Left renal pelvis (tissue), 4 donors: ENCODE data around the gene INHBE. TPM values are rescaled to one million over a fixed set of nuclear protein-coding genes. Genes with fewer than 3 reads are reported as not detected.

Experiments used
- DNase-seq, 4 donors: peaks; one replicate each; pipeline ENCODE4 v3.0.0-alpha.2; 2013; ENCODE audit warnings: low read depth in 4 of 4, low spot score in 3 of 4
- polyA plus RNA-seq, 4 donors: library from polyadenylated mRNA; unstranded; fragments of 120-200 nt; gene quantifications; one replicate each; pipeline ENCODE4 v1.2.1, GENCODE V29; 2013; ENCODE audit not compliant: insufficient read length in 4 of 4

INHBE gene
- polyA plus RNA-seq, 4 donors: 0.36 to 0.78 (median 0.72) TPM

DNA sequence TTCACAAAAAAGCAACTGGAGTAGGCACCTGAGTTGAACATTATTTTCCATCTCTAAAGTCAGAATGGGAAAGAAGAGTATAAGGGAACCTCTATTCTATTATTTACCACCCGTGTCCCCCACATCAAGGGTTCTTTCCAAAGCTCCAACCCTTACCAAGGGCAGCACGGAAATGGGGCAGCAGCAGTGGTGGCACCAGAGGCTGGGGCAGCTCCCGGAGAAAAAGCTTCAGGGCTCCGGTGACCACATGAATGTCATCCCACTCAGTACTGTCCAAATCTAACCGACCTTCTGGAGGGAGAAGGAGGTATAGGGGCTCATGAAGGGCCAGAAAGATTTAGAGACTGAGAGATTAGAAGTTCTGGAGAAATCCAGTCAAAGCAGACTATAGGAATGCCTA is 18.8 kb downstream of the INHBE start:
- no peak for DNase-seq

GRCh38 chr12:57474430-57474829 is 19.3 kb downstream of the INHBE start:
- DNase-seq: no peak

GRCh38 chr12:57474862-57475261 is 19.8 kb downstream of the INHBE start:
- DNase-seq: no peak

DNA sequence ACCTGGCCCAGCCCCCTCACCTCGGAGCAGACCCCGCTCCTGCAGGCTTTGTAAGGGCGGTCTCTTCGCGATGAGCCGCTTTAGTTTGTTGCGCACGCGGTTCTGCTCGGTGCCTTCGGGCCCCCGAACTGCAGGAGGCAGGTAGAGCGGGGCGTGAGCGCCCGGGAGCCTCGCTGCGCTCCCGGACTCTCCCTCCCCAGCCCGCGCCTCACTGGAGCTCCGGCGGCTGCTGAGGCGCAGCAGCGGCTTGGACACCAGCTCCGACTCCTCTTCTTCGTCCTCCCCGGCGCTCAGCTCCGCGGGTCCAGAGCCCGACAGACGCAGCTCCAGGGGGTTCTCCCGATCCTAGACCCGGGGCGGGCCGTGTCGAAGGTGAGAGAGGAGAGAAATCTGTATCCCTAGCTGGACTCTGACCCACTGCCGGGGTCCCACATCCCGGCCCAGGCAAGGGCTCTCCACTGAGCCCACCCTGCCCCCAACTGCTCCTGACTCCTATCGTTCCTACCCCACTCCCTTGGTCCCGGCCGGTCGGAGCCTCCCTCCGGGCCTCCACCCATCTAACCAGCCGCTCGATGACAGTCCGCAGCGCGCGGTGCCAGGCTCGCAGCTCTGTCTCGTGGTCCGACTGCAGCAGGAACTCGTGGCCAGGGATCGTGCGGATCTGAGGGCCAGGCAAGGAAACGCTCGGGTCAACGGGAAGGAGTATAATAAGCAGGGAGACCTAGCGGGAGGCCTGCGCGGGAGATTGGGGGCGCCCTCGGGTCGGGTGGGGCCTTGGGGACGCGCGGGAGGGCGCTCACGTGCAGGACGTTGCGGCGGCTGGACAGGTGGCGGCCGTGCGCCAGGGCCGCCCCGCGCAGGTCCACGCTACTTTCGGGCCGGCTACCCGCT is 20.4 kb downstream of the INHBE start:
- DNase-seq: no peak

DNA sequence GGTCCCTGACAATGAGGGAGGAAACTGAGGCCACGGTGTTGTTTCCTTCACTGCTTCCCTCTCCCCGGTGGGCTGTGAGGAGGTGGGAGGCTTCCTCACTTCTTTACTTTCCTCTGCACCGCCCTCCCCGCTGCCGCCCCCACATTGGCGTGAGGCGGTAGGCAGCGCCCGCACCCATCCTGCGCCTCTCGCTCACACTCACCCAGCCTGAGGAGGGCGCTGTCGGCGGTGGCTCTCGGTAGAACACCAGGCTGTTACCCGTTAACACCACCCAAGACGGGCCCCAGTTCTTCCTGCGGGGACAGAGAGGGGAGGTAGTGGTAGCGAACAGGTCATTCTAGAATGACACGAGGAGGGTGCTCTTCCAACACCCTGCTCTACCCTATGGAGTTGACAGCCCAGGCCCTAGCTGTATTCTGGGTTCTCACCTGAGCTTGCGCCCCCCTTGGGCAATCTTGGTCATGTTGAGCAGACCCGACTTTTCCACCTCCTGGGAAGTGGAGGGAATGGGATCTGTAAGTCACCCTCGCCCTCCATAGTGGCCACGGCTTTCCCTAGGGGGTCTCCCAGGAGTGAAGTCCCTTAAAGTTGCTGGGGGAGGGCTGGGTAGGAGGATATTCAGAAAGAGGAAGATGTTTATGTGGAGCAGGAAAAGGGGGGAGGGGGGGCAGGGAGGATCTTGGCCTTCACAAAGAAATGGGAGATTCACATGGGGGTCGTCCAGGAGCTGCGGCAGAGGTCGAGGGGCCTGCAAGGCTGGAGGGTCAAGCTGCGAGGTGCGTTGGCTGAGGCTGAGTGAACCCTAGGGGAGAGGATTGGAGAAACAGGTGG is 21.3 kb downstream of the INHBE start:
- no peak for DNase-seq

DNA sequence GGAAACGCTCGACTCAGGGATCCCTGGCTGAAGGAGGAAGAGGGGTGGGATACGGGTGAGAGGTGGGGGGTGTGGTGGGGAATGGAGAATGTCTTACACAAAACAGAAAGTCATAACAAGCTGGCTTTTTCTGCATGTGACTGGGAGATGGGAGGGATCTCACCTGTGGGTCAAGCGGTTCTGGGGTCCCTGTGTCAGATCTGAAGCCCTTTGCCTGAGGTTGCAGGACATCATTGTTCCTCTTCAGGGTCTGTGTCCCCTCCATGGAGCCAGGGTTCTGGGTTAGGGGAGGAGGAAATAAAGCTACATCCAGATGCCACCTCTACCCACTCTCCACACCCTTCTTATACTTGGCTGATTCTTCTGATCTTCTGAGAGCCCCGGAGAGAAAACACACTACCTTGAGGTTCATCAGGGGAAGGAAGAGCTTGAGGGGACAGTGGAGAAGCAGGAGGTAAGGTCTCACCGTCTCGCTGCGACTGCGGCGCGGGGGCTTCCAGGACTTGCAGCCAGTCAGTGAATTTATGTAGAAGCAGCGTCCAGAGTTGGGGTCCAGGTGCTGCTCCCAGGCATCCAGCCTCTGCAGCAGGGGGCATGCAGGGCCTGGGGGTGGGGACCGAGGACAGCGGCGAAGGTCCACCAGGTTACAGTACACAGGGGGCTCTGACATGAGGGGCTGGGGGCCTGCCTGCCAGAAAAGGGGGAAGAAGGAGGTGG is 22.0 kb downstream of the INHBE start:
- no peak for DNase-seq

DNA sequence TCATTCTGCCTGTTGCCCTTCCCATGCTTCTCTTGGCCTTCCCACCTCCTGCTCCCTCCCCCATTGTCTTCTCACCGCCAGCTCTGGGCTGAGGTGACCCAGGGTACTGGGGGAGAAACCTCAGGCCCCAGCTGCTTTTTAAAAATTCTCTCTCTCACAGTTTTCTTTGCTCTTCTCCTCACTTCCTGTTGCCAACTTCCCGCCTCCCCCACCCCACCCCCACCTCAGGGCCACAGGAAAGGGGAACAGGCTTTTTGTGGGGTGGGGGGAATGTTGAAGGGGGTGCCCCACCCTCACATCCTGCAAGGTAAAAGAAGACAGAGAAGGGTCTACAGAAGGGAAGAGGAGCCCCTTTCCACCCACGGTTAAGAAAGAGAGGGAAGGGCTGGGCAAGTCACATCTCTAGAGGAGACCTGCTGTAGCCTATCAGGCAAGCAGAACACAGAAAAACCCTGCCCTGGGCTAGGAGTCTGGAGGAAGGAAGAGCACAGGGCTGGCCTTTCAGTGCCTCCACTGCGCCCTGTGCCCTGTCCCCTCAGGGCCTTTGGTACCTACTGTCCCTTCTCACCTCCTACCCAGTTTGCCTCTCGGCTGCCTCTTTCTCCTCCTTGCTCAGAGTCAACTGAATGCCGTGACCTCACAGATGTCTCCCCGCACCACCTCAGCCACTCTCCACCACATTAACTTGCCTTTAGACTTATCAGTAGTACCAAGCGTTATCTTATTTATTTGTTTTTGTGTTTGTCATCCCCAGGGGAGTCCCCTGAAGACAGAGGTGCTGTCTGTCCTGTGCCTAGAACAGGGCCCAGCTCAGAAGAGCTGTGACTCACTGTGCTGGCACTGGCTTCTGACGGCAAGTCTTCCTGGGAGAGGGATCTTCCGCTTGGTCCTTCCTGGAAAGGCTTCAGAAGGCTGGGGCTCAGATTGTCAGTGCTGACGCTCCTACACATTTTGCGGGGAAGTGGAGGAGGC is 22.9 kb downstream of the INHBE start:
- no peak for DNase-seq

DNA sequence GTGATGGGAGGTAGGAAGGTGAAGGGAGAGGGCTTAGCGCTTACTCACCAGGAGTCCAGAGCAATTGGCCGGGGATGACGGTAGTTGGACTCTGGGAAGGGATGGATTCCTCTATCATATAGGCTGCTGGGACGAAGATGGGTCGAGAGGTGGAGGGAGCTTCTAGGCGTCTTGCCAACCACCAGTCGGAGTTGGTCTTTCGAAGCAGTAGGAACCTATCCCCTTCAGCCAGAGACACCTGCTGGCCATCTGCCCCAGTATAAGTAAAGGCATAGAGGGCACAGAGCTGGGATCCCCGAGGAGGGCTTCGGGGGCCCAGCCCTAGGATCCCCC is 23.9 kb downstream of the INHBE start:
- no peak for DNase-seq

- DNase-seq: no peak
Observed at GRCh38 chr12:57479376-57480115, 24.4 kb downstream of the INHBE start, which contains the start of gene ARHGAP9. TSS of gene ARHGAP9 (minus strand) at chr12:57479866. CDS start at chr12:57479406, 460 bp downstream.

GRCh38 chr12:57481671-57482070 is 26.6 kb downstream of the INHBE start:
- DNase-seq: no peak

- no peak for DNase-seq
Observed at GRCh38 chr12:57483466-57483865, 28.4 kb downstream of the INHBE start.

GRCh38 chr12:57485695-57486094 is 30.6 kb downstream of the INHBE start:
- DNase-seq: no peak

DNA sequence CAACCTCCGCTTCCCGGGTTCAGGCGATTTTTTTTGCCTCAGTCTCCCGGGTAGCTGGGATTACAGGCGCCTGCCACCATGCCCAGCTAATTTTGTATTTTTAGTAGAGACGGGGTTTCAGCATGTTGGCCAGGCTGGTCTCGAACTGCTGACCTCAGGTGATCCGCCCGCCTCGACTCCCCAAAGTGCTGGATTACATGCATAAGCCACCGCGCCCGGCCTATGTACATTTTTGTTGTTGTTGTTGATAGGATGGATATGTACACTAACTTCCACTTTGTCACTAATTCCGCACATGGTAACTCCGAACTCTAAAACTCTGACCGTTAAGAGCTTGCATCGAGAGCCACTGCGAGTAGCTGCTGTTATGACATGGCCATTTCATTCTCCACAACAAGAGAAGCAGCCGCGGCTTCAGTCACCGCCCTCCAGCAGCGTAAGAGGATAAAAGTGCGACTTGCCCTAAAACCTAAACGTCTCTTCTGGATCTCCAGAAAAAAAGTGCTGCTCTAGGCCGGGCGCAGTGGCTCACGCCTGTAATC is 32.0 kb downstream of the INHBE start:
- DNase-seq: no peak

GRCh38 chr12:57487597-57488401 is 32.7 kb downstream of the INHBE start, which contains the start of gene MARS1:
TSS of gene MARS1 (plus strand) at chr12:57488068. CDS start at chr12:57488091, 23 bp downstream.
- DNase-seq: peak; percentile 88 to 93 (median 90)

DNA sequence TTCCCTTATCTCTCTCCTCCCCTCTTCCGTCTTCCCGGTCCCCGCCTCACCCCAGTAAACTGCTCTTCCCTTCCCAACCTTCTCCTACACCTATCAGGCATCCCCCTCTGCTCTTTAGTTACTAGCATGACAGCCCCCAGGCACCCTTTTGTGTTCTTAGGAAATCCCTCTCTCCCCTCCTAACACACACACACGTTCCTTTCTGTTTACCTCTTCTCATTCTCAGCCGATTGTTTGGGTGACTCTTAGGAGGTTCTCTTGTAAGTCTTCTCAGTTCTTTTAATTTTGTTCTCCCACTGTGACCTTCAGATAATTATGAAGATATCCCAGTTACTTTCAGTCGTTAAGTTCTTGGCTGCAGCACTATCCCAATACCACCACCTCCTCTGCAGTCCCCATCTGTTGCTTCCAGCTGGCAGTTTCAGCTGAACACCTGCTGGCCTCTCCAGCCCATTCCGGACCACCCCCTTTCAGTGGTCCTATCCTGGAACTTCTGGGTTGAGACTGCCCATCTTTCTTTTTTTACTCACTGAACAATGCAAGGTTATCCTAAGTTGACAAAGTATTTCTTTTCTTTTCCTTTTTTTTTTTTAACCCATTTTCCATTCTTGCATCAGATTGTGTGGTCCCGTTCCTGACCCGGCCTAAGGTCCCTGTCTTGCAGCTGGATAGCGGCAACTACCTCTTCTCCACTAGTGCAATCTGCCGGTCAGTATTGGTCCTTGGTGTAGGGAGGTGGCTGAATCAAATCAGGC is 33.5 kb downstream of the INHBE start:
- DNase-seq: no peak

DNA sequence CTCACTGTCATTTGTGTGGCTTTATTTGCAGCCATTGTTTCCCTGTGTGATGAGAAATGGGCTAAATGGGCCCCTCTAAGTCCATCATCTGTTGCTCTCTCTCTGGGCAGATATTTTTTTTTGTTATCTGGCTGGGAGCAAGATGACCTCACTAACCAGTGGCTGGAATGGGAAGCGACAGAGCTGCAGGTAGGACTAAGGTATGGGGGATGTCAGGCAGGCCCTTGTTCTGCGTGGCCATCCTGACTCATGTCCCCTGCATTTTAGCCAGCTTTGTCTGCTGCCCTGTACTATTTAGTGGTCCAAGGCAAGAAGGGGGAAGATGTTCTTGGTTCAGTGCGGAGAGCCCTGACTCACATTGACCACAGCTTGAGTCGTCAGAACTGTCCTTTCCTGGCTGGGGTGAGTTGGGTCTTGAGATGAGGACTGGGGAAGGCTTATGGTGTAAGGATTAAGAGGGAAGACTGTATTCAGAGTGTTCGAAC is 34.1 kb downstream of the INHBE start:
- no peak for DNase-seq

- DNase-seq: no peak
Observed at GRCh38 chr12:57490126-57490525, 35.0 kb downstream of the INHBE start.
